ENCODE measurements around the gene EHHADH. TPM values are rescaled to one million over a fixed set of nuclear protein-coding genes. Genes with fewer than 3 reads are reported as not detected.

EHHADH gene
- polyA plus RNA-seq, 2 of the 4 experiments (the other 2 are of a cell fraction), result 5.4 to 7.7 TPM

DNA sequence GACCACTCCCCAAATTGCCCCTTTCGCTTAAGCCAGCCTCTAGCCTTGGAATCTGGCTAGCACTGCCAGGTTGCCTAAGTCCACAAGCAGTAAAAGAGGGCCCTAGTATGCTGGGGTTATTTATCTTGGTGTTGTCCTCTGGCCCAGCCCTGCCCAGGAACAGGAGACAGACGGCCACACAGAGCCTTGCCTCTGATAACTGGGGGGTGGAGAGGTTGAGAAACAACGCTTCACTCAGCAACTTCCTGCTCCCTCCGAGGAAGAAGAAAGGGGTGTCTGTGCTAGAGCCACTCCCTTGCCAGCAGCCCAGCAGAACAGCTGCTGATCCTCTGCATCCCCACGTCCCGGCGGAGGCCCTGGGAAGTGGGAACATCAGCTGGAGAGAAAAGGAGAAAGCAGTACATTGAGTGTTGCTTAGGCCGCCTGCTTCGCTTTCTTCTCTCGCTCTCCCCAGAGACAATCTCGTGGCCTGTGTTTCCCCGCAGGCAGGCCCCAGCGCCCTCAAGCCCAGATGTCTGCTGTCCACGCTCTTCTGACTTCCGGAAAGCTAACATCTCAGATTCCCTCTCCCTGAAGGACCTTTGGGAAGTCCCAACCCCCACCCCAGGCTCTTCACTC is 78.4 kb downstream of the EHHADH start:
- ChIA-PET CTCF (interaction anchor here (1.0 to 1.8 kb wide), 6 partner anchors 9 to 301 kb away, joined by 3 to 5 read pairs (median 3); no protein-coding TSS in a partner anchor), POLR2A (no interaction called here)
- no peaks in the 10 kb centered on the region for H3K9me3 ChIP-seq
- no peak for DNase-seq (ENCODE audit: low read depth in 1 of 2, low spot score in 1 of 2)
- no peak for TF ChIP-seq KDM1A (IDR thresholded peaks at IDR 0.05; ENCODE audit: low read depth)
- no peak for TF ChIP-seq TP53 (CRISPR knock-in tag; IDR thresholded peaks at IDR 0.05)
- TF ChIP-seq E2F6 (IDR thresholded peaks at IDR 0.05; ENCODE audit: borderline replicate concordance, low read depth), result no peak
- no peak for TF ChIP-seq RNF2 (IDR thresholded peaks at IDR 0.05; ENCODE audit: borderline replicate concordance, low read depth)
- TF ChIP-seq POLR2AphosphoS2 (conservative IDR thresholded peaks at IDR 0.05; ENCODE audit: low read length), result no peak
- TF ChIP-seq, protein P1, sequence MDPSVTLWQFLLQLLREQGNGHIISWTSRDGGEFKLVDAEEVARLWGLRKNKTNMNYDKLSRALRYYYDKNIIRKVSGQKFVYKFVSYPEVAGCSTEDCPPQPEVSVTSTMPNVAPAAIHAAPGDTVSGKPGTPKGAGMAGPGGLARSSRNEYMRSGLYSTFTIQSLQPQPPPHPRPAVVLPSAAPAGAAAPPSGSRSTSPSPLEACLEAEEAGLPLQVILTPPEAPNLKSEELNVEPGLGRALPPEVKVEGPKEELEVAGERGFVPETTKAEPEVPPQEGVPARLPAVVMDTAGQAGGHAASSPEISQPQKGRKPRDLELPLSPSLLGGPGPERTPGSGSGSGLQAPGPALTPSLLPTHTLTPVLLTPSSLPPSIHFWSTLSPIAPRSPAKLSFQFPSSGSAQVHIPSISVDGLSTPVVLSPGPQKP (IDR thresholded peaks at IDR 0.05; ENCODE audit: low read depth, low read length), result no peak
- TF ChIP-seq NR3C1 (IDR thresholded peaks at IDR 0.05), result no peak
- TF ChIP-seq, protein P2, sequence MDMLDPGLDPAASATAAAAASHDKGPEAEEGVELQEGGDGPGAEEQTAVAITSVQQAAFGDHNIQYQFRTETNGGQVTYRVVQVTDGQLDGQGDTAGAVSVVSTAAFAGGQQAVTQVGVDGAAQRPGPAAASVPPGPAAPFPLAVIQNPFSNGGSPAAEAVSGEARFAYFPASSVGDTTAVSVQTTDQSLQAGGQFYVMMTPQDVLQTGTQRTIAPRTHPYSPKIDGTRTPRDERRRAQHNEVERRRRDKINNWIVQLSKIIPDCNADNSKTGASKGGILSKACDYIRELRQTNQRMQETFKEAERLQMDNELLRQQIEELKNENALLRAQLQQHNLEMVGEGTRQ (IDR thresholded peaks at IDR 0.05), result no peak
- no peak for TF ChIP-seq SMC3 (IDR thresholded peaks at IDR 0.05)
- no peak for TF ChIP-seq RFX5 (IDR thresholded peaks at IDR 0.05)
- no peaks in the 10 kb centered on the region for H3K4me1 ChIP-seq
- WGBS (ENCODE audit: missing lambda C conversion rate), result 79% methylated on average over 14 of the region's 15 CpGs
- no peak overlapping the region for H3K27ac ChIP-seq
- no peak overlapping the region for H3K4me3 ChIP-seq
- ATAC-seq, result peak in 1 of 2 experiments; percentile 30; a peak in 1 of 6 replicates
- H3K4me2 ChIP-seq, result no peak overlapping the region
- FAIRE-seq, result no peak

DNA sequence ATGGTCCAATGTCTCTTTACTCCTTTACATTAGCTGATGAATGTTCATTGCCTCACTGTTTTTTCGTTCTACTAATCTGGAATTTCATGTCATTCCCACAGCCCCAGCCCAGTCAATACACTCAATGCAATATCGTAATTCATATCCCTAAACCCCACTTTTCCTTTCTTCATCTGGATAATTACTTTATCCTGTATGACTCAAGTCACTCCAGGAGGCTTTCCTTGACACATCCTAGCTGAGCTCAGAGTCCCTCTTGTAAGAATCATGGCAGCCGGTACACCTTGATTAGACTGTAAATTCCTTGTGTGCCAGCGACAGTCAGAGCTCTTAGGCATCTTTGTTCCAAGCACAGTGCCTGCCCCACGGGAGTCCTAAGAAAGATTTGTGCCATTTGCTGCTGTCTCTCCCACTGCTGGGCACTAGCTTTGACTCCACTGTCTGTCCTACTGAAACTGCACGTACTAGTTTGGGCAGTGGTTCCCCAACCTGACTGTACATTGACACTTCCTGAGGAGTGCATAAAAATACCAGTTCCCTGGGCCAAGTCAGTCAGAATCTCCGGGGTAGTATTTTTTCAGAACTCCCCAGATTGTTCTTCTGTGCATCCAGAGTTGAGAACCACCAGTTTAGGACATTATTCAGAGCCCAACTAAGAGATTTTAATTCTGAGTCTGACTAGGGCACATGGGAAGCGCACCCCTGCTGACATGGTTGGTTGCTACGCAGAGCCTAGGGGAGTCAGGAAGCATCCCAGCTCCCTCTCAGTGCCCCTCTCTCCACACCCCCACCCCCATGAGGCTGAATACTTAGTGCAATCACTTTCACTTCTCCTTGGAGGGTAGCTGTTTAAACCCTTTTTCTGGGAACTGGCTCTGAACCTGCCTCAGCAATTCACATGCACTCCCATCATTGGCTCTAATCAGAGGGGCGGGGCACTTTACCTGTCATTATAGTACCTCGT is 81.5 kb downstream of the EHHADH start:
- ChIA-PET POLR2A (no interaction called here), CTCF (interaction anchor here (1.1 to 1.2 kb wide), 2 partner anchors 11 to 221 kb away, joined by 3 to 4 read pairs; no protein-coding TSS in a partner anchor)
- H3K4me2 ChIP-seq, result no peak overlapping the region
- 61% methylated on average over 9 of the region's 11 CpGs for WGBS (ENCODE audit: missing lambda C conversion rate)
- ATAC-seq, result no peak
- no peak overlapping the region for H3K4me3 ChIP-seq
- TF ChIP-seq SMC3 (IDR thresholded peaks at IDR 0.05) (no peak), POLR2AphosphoS2 (conservative IDR thresholded peaks at IDR 0.05; ENCODE audit: low read length) (no peak)
- no peak for FAIRE-seq
- DNase-seq (ENCODE audit: low read depth in 1 of 2, low spot score in 1 of 2), result no peak
- H3K9me3 ChIP-seq, result no peaks in the 10 kb centered on the region
- no peaks in the 10 kb centered on the region for H3K4me1 ChIP-seq
- H3K27ac ChIP-seq, result no peak overlapping the region

- no peak for TF ChIP-seq FOXS1 (CRISPR knock-in tag; IDR thresholded peaks at IDR 0.05)
- TF ChIP-seq ZFP36 (IDR thresholded peaks at IDR 0.05; ENCODE audit: borderline replicate concordance, partially characterized antibody), result no peak
- no peak for TF ChIP-seq NFE2L2 (conservative IDR thresholded peaks at IDR 0.05; ENCODE audit: low read length)
- TF ChIP-seq HOXB13 (CRISPR knock-in tag; IDR thresholded peaks at IDR 0.05; ENCODE audit: low read depth), result no peak
- TF ChIP-seq CTCF (IDR thresholded peaks at IDR 0.05), result no peak
- no peak for TF ChIP-seq SMC3 (IDR thresholded peaks at IDR 0.05)
- TF ChIP-seq CBX8 (IDR thresholded peaks at IDR 0.05), result no peak
- TF ChIP-seq MAZ (IDR thresholded peaks at IDR 0.05; ENCODE audit: borderline replicate concordance, low read depth, low read length), result no peak
- CTCF ChIA-PET, result interaction anchor here (0.9 to 1.4 kb wide), 2 partner anchors 14 to 1937 kb away, joined by 3 read pairs; no protein-coding TSS in a partner anchor
These were observed 89.2 kb downstream of the EHHADH start for GRCh38 chr3:185164428-185165217.

More at GRCh38 chr3:185164428-185165217, 89.2 kb downstream of the EHHADH start:
- no peak overlapping the region for H3K27ac ChIP-seq
- WGBS (ENCODE audit: missing lambda C conversion rate), result 51% methylated on average over 6 of the region's 6 CpGs
- FAIRE-seq (no peak), DNase-seq (ENCODE audit: low read depth in 1 of 2, low spot score in 1 of 2) (no peak), ATAC-seq (no peak)
- H3K4me3 ChIP-seq, result no peak overlapping the region
- POLR2A ChIA-PET, result no interaction called here
- no peaks in the 10 kb centered on the region for H3K4me1 ChIP-seq
- H3K9me3 ChIP-seq, result no peaks in the 10 kb centered on the region
- H3K4me2 ChIP-seq, result no peak overlapping the region
